Fibroblast of villous mesenchyme (primary cell): ENCODE results near the gene DDT. TPM values are rescaled to one million over a fixed set of nuclear protein-coding genes. Genes with fewer than 3 reads are reported as not detected.

Source experiments
- DNase-seq: peaks from one replicate; pipeline ENCODE4 v3.0.0-alpha.2; 2010; ENCODE audit warnings: low read depth
- H3K4me3 ChIP-seq: 2 replicates; pipeline ENCODE4 v1.5.1; 2011; ENCODE audit warnings: low read depth, mild to moderate bottlenecking, low read length
- CTCF ChIP-seq: IDR thresholded peaks from 2 replicates; pipeline ENCODE4 v1.5.1; 2012; ENCODE audit warnings: low read depth, mild to moderate bottlenecking, low read length; ENCODE audit not compliant: insufficient read depth
- total RNA-seq: library from RNA; depleted of rRNA; stranded (reverse); fragments of >200 nt; gene quantifications from 2 replicates; pipeline ENCODE4 v1.2.3, GENCODE V29; 2012

DDT gene
- total RNA-seq, 1 donor, result 88.9 TPM

- TF ChIP-seq CTCF, result no peak
Observed at GRCh38 chr22:24008381-24009226, 34.4 kb upstream of the DDT start.

GRCh38 chr22:24008022-24008283 lies 33.7 kb upstream of the DDT start:
- no peak overlapping the region for H3K4me3 ChIP-seq
- TF ChIP-seq CTCF, result no peak
- no peak for DNase-seq

More at GRCh38 chr22:24008381-24009226, 34.4 kb upstream of the DDT start:
- H3K4me3 ChIP-seq, result no peak overlapping the region
- no peak for DNase-seq

- H3K4me3 ChIP-seq, result no peak overlapping the region
- DNase-seq, result no peak
- no peak for TF ChIP-seq CTCF
Observed at GRCh38 chr22:24007253-24008021, 33.2 kb upstream of the DDT start.

- no peak overlapping the region for H3K4me3 ChIP-seq
- no peak for DNase-seq
- no peak for TF ChIP-seq CTCF
Observed at GRCh38 chr22:24006914-24007214, 32.6 kb upstream of the DDT start.

- no peak for DNase-seq
- no peak for TF ChIP-seq CTCF
- no peak overlapping the region for H3K4me3 ChIP-seq
Observed at GRCh38 chr22:24006207-24006913, 32.1 kb upstream of the DDT start.

- DNase-seq, result no peak
- no peak for TF ChIP-seq CTCF
- H3K4me3 ChIP-seq, result no peak within 1 kb of the TSS
Observed at GRCh38 chr22:24005201-24005600, 31.0 kb upstream of the DDT start, which contains the start of gene GSTT4. TSS of gene GSTT4 (minus strand) at chr22:24005453. CDS start at chr22:24005356, 97 bp downstream.
